A549 (cell line): ENCODE results near the gene MADCAM1. TPM values are rescaled to one million over a fixed set of nuclear protein-coding genes. Genes with fewer than 3 reads are reported as not detected.

ENCODE experiments used
- ATAC-seq, 2 experiments: fragments of 200-7000 bp in 1 of 2; fragments of >200 bp in 1 of 2; cut with Nextera tagmentation in 1 of 2; cut with Tn5 transposase in 1 of 2; 3 replicates each; pipeline versions ENCODE4 v1.8.0 to v1.9.1; 2018 to 2020; ENCODE audit warnings: mild to moderate bottlenecking in 1 of 2, moderate library complexity in 1 of 2
- CTCF ChIA-PET: fragments of 300-600 bp; sonication (Branson Sonifier 250); formaldehyde crosslinking; extraction: SDS; loops from one replicate; lab custom pipeline; 2021; ENCODE audit warnings: antibody characterized with exemption, inconsistent platforms; lab: Yijun Ruan, JAX
- POLR2A ChIA-PET: fragments of 350-600 bp; formaldehyde crosslinking; extraction: SDS; loops from one replicate; lab custom pipeline; 2021; ENCODE audit warnings: antibody characterized with exemption, inconsistent platforms; lab: Yijun Ruan, JAX
- DNase-seq, 2 experiments: peaks; one replicate each; pipeline versions ENCODE4 v3.0.0 to v3.0.0-alpha.2; 2011 to 2016; ENCODE audit warnings: low read depth in 1 of 2, low spot score in 1 of 2
- FAIRE-seq: peaks from 2 replicates; lab custom pipeline; 2011; peaks lifted over from hg19 to GRCh38; lab: Jason Lieb, UNC
- H3K27ac ChIP-seq, 2 experiments: fragments of >200 bp; sonication (Bioruptor Twin); formaldehyde crosslinking; 3 replicates each; pipeline ENCODE4 v1.5.1; 2016 to 2017
- H3K4me1 ChIP-seq: fragments of >200 bp; sonication (Bioruptor Twin); formaldehyde crosslinking; 3 replicates; pipeline ENCODE4 v1.6.1; 2016
- H3K4me2 ChIP-seq: fragments of >200 bp; sonication (Bioruptor Twin); formaldehyde crosslinking; 3 replicates; pipeline ENCODE4 v1.6.1; 2016
- H3K4me3 ChIP-seq: fragments of >200 bp; sonication (Bioruptor Twin); formaldehyde crosslinking; 3 replicates; pipeline ENCODE4 v1.5.1; 2016
- H3K9me3 ChIP-seq: fragments of >200 bp; sonication (Bioruptor Twin); formaldehyde crosslinking; 3 replicates; pipeline ENCODE4 v1.6.1; 2016
- BHLHE40 ChIP-seq: IDR thresholded peaks from 2 replicates; pipeline ENCODE4 v1.6.1; 2012; ENCODE audit warnings: low read depth, low read length, inconsistent platforms
- CBX2 ChIP-seq: fragments of 200-600 bp; sonication (generic); IDR thresholded peaks from 2 replicates; pipeline ENCODE4 v1.6.1; 2016; ENCODE audit warnings: low read depth, mild to moderate bottlenecking, borderline replicate concordance
- CBX8 ChIP-seq: fragments of 200-600 bp; sonication (generic); IDR thresholded peaks from 2 replicates; pipeline ENCODE4 v1.6.1; 2016
- CEBPB ChIP-seq, 2 experiments: fragments of >200 bp in 1 of 2; sonication (Bioruptor Twin) in 1 of 2; formaldehyde crosslinking in 1 of 2; IDR thresholded peaks; 2 replicates each; pipeline ENCODE4 v1.6.1; 2012 to 2016
- EHF ChIP-seq: fragments of 250-450 bp; sonication (Bioruptor Pico); IDR thresholded peaks from 2 replicates; pipeline ENCODE4 v1.5.0; 2020; ENCODE audit warnings: mild to moderate bottlenecking
- ELK1 ChIP-seq: fragments of 150-350 bp; IDR thresholded peaks from 2 replicates; pipeline ENCODE4 v1.6.1; 2014; ENCODE audit warnings: low read depth, mild to moderate bottlenecking, low read length
- EP300 ChIP-seq, 2 experiments: fragments of >200 bp; sonication (Bioruptor Twin); formaldehyde crosslinking; IDR thresholded peaks; 2 replicates in 1 of 2; 3 replicates in 1 of 2; pipeline ENCODE4 v1.6.1; 2016 to 2017
- ESRRA ChIP-seq: fragments of 150-350 bp; IDR thresholded peaks from 2 replicates; pipeline ENCODE4 v1.6.1; 2014; ENCODE audit warnings: mild to moderate bottlenecking, low read length, borderline replicate concordance
- HES2 ChIP-seq: fragments of >200 bp; sonication (Bioruptor Twin); formaldehyde crosslinking; IDR thresholded peaks from 2 replicates; pipeline ENCODE4 v1.6.1; 2016
- HEYL ChIP-seq: fragments of 250-450 bp; sonication (Bioruptor Pico); IDR thresholded peaks from 2 replicates; pipeline ENCODE4 v1.8.0; 2021; ENCODE audit warnings: mild to moderate bottlenecking, moderate library complexity
- HMGXB4 ChIP-seq: fragments of 250-450 bp; sonication (Bioruptor Pico); IDR thresholded peaks from 2 replicates; pipeline ENCODE4 v1.5.0; 2021; ENCODE audit warnings: mild to moderate bottlenecking, moderate library complexity, borderline replicate concordance
- HOXA7 ChIP-seq: fragments of 250-450 bp; sonication (Bioruptor Pico); IDR thresholded peaks from 2 replicates; pipeline ENCODE4 v1.5.0; 2020; ENCODE audit warnings: mild to moderate bottlenecking, moderate library complexity
- JUN ChIP-seq, 2 experiments: fragments of >200 bp; sonication (Bioruptor Twin); formaldehyde crosslinking; IDR thresholded peaks; 2 replicates in 1 of 2; 3 replicates in 1 of 2; pipeline ENCODE4 v1.6.1; 2016 to 2017
- JUNB ChIP-seq: fragments of >200 bp; sonication (Bioruptor Twin); formaldehyde crosslinking; IDR thresholded peaks from 2 replicates; pipeline ENCODE4 v1.6.1; 2016
- MAX ChIP-seq: IDR thresholded peaks from 2 replicates; pipeline ENCODE4 v1.6.1; 2012
- MAZ ChIP-seq: fragments of 150-350 bp; IDR thresholded peaks from 2 replicates; pipeline ENCODE4 v1.6.1; 2014; ENCODE audit warnings: antibody characterized with exemption, low read depth, low read length, borderline replicate concordance
- MYC ChIP-seq: IDR thresholded peaks from 2 replicates; pipeline ENCODE4 v1.6.1; 2012; ENCODE audit warnings: mild to moderate bottlenecking, inconsistent platforms, low read length, improper control_type of control experiment, borderline replicate concordance
- NFE2L2 ChIP-seq: fragments of 150-350 bp; conservative IDR thresholded peaks from 2 replicates; pipeline ENCODE4 v1.6.1; 2014; ENCODE audit warnings: low read length
- PBX3 ChIP-seq: IDR thresholded peaks from 2 replicates; pipeline ENCODE4 v1.6.1; 2012
- RARB ChIP-seq: fragments of 250-450 bp; sonication (Bioruptor Pico); IDR thresholded peaks from 2 replicates; pipeline ENCODE4 v1.8.0; 2021; ENCODE audit warnings: mild to moderate bottlenecking, moderate library complexity
- RCOR1 ChIP-seq: fragments of 150-350 bp; IDR thresholded peaks from 2 replicates; pipeline ENCODE4 v1.6.1; 2014; ENCODE audit warnings: antibody characterized with exemption, low read length, low read depth
- RNF2 ChIP-seq: fragments of 200-600 bp; sonication (generic); IDR thresholded peaks from 2 replicates; pipeline ENCODE4 v1.6.1; 2016; ENCODE audit warnings: low read depth, mild to moderate bottlenecking, antibody characterized with exemption, moderate library complexity, borderline replicate concordance
- SMC3 ChIP-seq: fragments of >200 bp; sonication (Bioruptor Twin); formaldehyde crosslinking; IDR thresholded peaks from 3 replicates; pipeline ENCODE4 v1.6.1; 2018; ENCODE audit warnings: inconsistent platforms
- SREBF2 ChIP-seq: fragments of 450-650 bp; IDR thresholded peaks from 2 replicates; pipeline ENCODE4 v1.6.1; 2014; ENCODE audit warnings: mild to moderate bottlenecking, moderate library complexity
- ZC3H11A ChIP-seq: fragments of 450-650 bp; IDR thresholded peaks from 2 replicates; pipeline ENCODE4 v1.6.1; 2014; ENCODE audit warnings: antibody characterized with exemption, mild to moderate bottlenecking
- ZFP36 ChIP-seq: fragments of 450-650 bp; IDR thresholded peaks from 2 replicates; pipeline ENCODE4 v1.6.1; 2014; ENCODE audit warnings: borderline replicate concordance; ENCODE audit not compliant: partially characterized antibody
- ZNF302 ChIP-seq: fragments of 250-450 bp; sonication (Bioruptor Pico); IDR thresholded peaks from 2 replicates; pipeline ENCODE4 v1.9.0; 2021; ENCODE audit warnings: inconsistent platforms, mild to moderate bottlenecking, moderate library complexity
- WGBS: methylation state at CpG from one replicate; pipeline ENCODE4 v1.1.6; 2017; ENCODE audit errors: missing lambda C conversion rate; 5-methylcytosine and 5-hydroxymethylcytosine counted together
- polyA plus RNA-seq, 4 experiments: library from polyadenylated mRNA; depleted of rRNA in 3 of 4; stranded (reverse); fragments of >200 nt; fragmentation: RNase III in 1 of 4; extraction: RNeasy Plus Mini Kit Qiagen cat#74134 plus additional on column Dnase treatment in 1 of 4; gene quantifications; 2 replicates in 3 of 4; 3 replicates in 1 of 4; pipeline ENCODE4 v1.2.3, GENCODE V29; 2011 to 2017
- TF ChIP-seq, protein P1 (sequence below): IDR thresholded peaks from 2 replicates; pipeline ENCODE4 v1.6.1; 2012; ENCODE audit warnings: low read depth, borderline replicate concordance

The MADCAM1 gene
- polyA plus RNA-seq, 2 of the 4 experiments (the other 2 are of a cell fraction): 0.06 to 0.25 TPM

- no peak overlapping the region for H3K4me2 ChIP-seq
- POLR2A ChIA-PET: no interaction called here
- TF ChIP-seq RCOR1 (no peak), JUNB (no peak), SMC3 (no peak), EHF (CRISPR knock-in tag) (no peak), MAX (no peak), CEBPB (IDR thresholded peaks at IDR 0.05) (no peak), NFE2L2 (no peak), BHLHE40 (no peak), ZNF302 (CRISPR knock-in tag) (no peak), RARB (CRISPR knock-in tag) (no peak), CBX2 (no peak), HES2 (no peak), HMGXB4 (CRISPR knock-in tag) (no peak), ZC3H11A (no peak), ELK1 (no peak), MYC (no peak), EP300 (IDR thresholded peaks at IDR 0.05) (no peak), SREBF2 (no peak), MAZ (no peak)
- TF ChIP-seq, protein P1, sequence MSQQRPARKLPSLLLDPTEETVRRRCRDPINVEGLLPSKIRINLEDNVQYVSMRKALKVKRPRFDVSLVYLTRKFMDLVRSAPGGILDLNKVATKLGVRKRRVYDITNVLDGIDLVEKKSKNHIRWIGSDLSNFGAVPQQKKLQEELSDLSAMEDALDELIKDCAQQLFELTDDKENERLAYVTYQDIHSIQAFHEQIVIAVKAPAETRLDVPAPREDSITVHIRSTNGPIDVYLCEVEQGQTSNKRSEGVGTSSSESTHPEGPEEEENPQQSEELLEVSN: no peak
- TF ChIP-seq, all 56 proteins: peak for 0
- CTCF ChIA-PET: no interaction called here
- DNase-seq (no peak), ATAC-seq (no peak), FAIRE-seq (no peak)
- peaks cover 9% of the 10 kb centered on the region; the same call in 1 of the 3 replicates for H3K4me1 ChIP-seq
- H3K27ac ChIP-seq: no peak overlapping the region
- no peak overlapping the region for H3K4me3 ChIP-seq
- 93% methylated on average over 28 of the region's 30 CpGs for WGBS
- H3K9me3 ChIP-seq: no peaks in the 10 kb centered on the region
Measured at GRCh38 chr19:457636-458035, 38.6 kb upstream of the MADCAM1 start.

- ChIA-PET POLR2A (no interaction called here), CTCF (no interaction called here)
- Histone ChIP-seq H3K4me3 (no peak overlapping the region), H3K9me3 (no peaks in the 10 kb centered on the region), H3K4me1 (peaks cover 9% of the 10 kb centered on the region; the same call in 1 of the 3 replicates), H3K4me2 (no peak overlapping the region), H3K27ac (no peak overlapping the region)
- no peak for FAIRE-seq
- ATAC-seq: no peak
- 93% methylated on average over 46 of the region's 89 CpGs for WGBS
- DNase-seq: no peak
- TF ChIP-seq HOXA7 (CRISPR knock-in tag) (no peak), RNF2 (no peak), JUN (IDR thresholded peaks at IDR 0.05) (no peak), HES2 (no peak), BHLHE40 (no peak), CBX8 (no peak), PBX3 (no peak), HMGXB4 (CRISPR knock-in tag) (no peak), ESRRA (no peak), HEYL (no peak), CBX2 (no peak), ZNF302 (CRISPR knock-in tag) (no peak), ZFP36 (no peak)
- TF ChIP-seq, protein P1: no peak
Measured at GRCh38 chr19:458091-459042, 37.9 kb upstream of the MADCAM1 start.
